NOMO-1 treated with dmso at 0.1 percent for 144 hours (cell line): ENCODE data around the gene FXYD4.
A peak's percentile ranks its signal among the peaks of the same experiment; 100 is the strongest.
"Not testable (repeated sequence)": the region's sequence is repeated elsewhere in the genome, so short reads cannot be mapped to it uniquely, and the experiment has no call there.

Experiments used
- DNase-seq: peaks from one replicate; lab custom pipeline; 2025; ENCODE audit not compliant: unreplicated experiment; lab: John Stamatoyannopoulos, UW

The FXYD4 gene, protein sequence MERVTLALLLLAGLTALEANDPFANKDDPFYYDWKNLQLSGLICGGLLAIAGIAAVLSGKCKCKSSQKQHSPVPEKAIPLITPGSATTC

DNA sequence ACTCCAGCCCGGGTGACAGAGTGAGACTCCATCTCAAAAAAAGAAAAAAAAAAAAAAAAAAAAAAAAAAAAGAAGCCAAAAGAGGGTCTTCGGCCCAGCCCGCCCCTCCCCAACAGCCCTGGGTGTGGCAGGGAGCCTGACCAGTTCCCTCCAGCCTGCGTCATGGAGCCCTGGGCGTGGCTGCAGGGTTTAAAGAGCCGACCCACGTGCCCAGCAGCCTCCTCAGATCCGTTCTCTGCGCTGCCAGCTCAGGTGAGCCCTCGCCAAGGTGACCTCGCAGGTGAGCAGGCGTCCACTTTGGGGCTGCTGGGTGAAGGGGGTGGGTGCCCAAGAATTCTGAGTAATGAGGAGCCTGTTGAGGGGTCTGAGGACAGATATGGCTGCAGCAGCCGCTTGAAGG lies at the start of gene FXYD4:
TSS of gene FXYD4 (plus strand) at position 219 of the 400 bp plus-strand sequence. CDS start 2,111 bp downstream, outside the sequence.
- DNase-seq: no peak

DNA sequence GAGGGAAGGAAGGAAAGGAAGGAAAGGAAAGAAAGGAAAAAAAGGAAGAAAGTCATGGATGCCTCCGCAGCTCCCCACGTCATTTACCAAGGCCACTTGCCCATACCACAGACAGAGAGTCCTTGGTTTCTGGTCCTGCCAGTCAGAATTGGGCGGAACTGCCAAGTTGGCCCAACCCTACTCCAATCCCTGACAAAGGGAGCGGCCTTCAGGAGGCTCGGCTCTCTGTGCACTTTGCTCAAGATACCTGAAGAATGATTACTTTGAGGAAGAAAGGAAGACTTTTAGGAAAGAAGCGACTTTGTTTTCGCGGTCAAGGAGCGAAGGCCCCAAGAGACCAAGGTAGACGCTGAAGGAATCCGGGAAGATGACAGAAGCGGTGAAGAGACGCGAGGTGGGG lies 49.1 kb upstream of the FXYD4 start:
- no peak for DNase-seq

DNA sequence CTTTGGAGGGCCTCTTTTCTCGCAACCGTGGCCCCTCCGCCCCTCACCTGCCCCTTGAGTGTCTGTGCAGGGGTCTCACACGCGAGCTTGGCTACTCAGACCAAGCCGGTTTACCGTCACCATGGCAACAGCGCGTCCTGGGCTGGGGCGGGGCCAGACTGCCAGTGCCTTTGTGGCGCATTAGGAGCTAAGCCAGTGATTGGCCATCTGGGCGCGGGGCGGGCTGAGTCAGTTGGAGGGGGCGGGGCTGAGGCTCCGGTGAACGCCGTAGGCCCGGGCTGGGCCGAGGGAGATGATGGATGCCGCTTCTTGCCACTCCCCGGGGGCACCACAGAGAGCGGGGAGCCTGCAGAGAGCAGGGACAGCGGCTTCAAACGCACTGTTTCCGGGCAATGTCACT lies 48.7 kb upstream of the FXYD4 start:
- no peak for DNase-seq

DNA sequence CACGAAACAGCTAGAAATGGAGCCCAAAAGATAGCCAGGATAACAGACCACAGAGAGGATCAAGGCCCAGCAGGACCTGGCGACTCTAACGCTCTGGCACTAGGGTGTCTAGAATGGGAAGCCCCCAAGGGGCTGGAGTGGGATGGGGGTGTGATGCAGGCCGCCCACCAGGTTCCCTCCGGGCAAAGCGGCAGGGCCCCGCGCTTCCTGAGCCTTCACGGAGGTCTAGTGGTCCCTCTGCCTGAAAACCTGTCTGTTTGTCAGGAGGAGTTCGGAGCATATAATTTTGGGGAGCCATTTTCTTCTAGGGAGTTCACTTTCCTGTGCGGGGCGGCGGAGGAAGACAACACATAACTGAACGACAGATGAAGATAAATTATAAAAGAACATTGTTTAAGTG lies 48.2 kb upstream of the FXYD4 start:
- DNase-seq: no peak

DNA sequence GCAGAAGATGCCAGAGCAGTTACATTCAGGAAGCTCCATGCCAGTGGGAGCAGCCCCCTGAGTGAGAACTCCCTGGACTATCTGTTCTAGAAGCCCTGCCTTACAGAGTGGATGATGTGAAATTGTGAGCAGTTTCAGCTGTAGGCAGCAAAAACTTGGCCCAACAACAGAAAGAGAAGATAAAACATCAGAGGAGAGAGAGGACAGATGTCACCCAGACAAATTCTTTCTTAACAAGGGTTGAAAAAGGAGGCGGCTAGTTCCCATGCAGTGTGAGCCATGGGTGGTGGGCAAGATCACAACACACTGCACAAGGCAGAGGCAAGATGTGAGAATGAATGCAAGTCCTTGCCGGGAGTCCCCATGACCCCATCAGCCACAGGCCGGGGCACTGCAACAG lies 46.6 kb upstream of the FXYD4 start:
- DNase-seq: no peak

DNA sequence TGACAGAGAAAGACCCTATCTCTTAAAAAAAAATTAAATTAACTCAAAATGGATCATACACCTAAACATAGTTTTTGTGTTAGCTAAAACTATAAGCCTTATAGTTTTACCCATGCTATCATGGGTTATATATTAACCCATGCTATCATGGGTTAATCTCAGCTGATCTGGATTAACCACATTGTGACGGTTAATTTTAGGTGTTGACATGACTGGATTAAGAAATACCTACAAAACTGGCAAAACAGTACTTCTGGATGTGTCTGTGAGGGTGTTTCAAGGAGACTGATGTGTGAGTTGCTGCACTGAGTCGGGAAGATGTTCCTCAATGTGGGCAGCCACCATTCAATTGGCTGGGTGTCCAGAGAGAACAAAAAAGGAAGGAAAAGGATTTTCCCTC lies 44.3 kb upstream of the FXYD4 start:
- DNase-seq: peak; percentile 8

DNA sequence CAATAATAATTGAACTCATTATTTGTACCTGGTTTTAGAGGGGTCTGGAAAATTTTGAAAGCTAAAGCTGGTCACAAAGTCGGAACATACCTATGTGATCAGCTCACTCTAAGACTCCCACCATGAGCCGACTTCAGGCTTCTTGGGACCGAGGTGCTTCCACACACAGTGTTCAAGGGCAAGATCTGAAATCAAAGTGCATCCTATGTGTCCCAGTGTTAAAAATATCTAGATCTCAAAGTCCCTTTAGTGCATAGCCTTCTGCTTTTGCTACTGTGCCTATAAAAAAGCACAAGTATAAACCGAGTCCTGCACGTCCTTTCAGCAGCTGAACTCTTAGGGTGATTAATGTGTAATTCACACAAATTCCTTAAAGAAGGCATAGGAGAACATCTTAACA lies 43.5 kb upstream of the FXYD4 start:
- DNase-seq: no peak

DNA sequence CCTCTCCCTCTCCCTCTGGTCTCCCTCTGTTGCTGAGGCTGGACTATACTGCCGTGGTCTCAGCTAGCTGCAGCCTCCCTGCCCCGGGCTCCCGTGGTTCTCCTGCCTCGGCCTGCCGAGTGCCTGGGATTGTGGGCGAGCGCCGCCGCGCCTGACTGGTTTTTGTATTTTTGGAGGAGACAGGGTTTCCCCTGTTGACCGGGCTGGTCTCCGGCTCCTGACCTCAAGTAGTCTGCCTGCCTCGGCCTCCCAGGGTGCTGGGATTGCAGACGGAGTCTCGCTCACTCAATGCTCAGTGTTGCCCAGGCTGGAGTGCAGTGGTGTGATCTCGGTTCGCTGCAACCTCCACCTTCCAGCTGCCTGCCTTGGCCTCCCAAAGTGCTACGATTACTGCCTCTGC lies 42.6 kb upstream of the FXYD4 start:
- not testable (repeated sequence) for DNase-seq

DNA sequence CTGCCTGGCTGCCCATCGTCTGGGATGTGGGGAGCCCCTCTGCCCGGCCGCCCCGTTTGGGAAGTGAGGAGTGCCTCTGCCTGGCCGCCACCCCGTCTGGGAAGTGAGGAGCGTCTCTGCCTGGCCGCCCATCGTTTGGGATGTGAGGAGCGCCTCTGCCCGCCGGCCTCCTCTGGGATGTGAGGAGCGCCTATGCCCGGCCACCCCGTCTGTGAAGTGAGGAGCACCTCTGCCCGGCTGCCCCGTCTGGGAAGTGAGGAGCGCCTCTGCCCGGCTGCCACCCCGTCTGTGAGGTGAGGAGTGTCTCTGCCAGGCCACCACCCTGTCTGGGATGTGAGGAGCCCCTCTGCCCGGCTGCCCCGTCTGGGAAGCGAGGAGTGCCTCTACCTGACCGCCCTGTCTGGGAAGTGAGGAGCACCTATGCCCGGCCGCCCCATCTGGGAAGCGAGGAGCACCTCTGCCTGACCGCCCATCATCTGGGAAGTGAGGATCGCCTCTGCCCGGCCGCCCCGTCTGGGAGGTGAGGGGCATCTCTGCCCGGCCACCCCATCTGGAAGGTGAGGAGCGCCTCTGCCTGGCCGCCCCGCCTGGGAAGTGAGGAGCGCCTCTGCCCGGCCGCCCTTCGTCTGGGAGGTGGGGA lies 42.1 kb upstream of the FXYD4 start:
- DNase-seq: not testable (repeated sequence)

DNA sequence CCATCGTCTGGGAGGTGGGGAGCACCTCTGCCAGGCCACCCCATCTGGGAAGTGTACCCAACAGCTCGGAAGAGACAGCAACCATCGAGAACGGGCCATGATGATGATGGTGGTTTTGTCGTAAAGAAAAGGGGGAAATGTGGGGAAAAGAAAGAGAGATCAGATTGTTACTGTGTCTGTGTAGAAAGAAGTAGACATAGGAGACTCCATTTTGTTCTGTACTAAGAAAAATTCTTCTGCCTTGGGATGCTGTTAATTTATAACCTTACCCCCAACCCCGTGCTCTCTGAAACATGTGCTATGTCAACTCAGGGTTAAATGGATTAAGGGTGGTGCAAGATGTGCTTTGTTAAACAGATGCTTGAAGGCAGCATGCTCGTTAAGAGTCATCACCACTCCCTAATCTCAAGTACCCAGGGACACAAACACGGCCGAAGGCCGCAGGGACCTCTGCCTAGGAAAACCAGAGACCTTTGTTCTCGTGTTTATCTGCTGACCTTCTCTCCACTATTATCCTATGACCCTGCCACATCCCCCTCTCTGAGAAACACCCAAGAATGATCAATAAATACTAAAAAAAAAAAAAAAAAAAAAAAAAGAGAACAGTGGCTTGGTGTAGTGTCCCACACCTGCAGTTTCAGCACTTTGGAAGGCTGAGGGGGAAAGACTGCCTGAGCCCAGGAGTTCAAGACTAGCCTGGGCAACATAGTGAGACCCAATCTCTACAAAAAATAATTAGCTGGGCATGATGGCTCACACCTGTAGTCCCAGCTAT lies 41.2 kb upstream of the FXYD4 start:
- not testable (repeated sequence) for DNase-seq

DNA sequence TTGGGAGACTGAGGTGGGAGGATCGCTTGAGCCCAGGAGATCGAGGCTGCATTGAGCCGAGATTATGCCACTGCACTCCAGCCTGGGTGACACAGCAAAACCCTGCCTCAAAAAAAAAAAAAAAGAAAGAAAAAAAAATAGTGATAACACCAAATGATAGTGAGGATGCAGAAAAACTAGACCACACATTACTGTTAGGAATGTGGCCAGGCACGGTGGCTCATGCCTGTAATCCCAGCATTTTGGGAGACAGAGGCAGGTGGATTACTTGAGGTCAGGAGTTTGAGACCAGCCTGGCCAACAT lies 40.7 kb upstream of the FXYD4 start:
- DNase-seq: not testable (repeated sequence)

DNA sequence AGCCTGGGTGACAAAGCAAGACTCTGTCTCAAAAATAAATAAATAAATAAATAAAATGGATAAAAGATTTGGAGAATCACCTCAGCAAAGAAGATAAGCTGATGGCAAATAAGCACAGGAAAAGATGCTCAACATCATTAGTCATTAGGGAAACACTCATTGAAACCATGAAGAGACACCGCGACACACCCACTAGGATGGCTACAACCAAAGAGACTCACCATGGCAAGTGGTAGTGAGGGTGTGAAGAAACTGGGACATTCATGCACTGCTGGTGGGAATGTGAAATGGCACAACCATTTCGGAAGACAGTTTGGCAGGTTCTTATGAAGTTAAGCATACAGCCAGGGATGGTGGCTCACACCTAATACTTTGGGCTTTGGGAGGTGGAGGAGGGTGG lies 37.8 kb upstream of the FXYD4 start:
- DNase-seq: no peak

DNA sequence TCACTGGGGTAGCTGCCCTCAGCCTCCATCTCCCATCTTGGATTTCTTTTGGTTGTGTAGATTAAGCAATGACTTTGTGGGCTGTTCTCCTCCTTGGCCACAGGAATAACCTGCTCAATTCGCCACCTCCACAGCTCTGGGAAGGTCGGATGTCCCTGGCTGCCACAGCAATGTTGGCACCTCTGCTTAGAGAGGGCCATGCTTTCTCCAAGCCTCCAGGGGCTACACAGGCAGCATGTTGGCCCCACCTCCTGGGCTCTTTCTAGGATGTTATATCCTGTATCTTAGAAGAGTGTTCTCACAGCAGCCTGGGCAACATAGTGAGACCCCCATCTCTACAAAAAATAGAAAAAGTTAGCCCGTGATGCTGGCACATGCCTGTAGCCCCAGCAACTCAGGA lies 35.4 kb upstream of the FXYD4 start:
- no peak for DNase-seq

DNA sequence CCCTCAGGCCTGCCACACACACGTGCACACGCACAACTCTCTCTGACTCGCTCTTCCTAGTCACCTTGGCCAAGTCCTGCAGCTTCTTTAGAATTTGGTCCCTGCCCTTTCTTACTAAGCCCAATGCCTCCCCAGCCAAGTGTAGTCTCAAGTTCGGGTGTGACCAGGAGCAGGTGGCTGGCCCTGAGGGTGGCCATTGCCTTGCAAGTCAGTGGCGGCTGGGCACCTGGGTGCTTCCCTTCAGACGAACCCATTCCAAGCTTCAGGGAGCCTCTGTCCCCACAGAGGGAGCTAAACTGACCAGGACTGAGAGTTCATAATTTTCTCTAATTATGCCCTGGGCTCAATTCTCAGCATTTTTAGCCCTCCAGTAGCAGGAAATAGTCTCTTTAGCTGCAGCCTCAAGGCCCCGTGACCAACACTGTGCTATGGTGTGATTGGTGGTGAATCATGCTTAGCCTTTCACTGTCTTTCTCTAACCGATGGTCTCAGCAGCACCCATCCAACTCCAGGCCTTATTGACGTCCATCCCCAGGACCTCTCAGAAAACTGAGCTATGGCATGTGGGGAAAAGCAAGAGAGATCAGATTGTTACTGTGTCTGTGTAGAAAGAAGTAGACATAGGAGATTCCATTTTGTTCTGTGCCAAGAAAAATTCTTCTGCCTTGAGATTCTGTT lies 34.7 kb upstream of the FXYD4 start:
- DNase-seq: no peak

DNA sequence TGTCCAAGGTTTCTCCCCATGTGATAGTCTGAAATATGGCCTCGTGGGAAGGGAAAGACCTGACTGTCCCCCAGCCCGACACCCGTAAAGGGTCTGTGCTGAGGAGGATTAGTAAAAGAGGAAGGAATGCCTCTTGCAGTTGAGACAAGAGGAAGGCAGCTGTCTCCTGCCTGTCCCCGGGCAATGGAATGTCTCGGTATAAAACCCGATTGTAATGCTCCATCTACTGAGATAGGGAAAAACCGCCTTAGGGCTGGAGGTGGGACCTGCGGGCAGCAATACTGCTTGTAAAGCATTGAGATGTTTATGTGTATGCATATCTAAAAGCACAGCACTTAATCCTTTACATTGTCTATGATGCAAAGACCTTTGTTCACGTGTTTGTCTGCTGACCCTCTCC lies 33.9 kb upstream of the FXYD4 start:
- DNase-seq: not testable (repeated sequence)

DNA sequence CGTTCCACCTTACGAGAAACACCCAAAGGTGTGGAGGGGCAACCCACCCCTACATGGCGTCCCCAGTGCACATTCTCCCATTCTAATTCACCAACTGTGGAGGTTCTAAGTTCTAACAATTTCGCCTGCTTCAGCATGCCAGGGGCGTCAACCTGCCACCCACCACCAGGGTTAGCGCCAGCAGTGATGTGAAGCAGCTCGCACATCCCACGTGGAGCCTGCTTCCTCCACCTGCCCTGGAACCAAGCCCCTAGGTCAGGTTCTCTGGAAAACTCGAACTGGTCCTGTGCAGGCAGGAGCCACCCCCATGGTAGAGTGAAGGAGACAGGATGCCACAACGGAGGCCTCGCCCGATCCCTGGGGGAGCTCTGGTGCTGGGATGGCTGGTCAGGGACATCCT lies 33.3 kb upstream of the FXYD4 start:
- DNase-seq: no peak

DNA sequence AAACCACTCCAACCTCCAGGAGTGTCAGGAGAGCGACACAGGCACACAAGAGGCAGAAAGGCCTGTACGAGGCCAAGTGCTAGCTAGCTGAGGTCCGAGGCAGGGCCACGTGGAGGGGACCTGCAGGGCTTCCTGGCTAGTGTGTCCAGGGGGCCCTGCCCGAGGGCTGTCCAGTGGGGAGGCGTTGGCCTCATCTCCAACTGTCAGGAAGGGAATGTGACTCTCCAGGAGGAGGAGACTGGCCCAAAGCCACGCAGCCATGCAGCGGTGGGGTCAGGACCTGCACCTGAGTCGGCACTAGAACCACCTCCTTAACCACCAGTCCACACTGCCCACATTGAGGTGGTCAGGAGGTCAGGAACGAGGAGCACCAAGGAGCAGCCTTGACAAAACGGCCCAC lies 32.3 kb upstream of the FXYD4 start:
- DNase-seq: no peak

DNA sequence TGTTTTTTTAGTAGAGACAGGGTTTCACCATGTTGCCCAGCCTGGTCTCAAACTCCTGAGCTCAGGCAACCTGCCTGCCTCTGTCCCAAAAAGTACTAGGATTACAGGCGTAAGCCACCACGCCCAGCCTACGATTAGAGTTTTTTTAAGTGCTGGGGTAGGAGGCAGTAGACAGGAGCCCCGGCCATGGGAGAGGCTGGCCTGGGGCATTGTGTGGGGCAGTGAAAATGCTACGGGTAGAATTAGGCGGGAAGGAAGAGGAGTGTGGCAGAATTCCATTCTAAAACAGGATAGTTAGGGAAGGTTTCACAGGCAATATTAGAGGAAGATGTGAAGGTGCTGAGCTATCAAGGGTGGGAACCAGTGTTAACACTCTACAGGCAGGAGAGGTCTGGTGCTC lies 31.3 kb upstream of the FXYD4 start:
- no peak for DNase-seq

DNA sequence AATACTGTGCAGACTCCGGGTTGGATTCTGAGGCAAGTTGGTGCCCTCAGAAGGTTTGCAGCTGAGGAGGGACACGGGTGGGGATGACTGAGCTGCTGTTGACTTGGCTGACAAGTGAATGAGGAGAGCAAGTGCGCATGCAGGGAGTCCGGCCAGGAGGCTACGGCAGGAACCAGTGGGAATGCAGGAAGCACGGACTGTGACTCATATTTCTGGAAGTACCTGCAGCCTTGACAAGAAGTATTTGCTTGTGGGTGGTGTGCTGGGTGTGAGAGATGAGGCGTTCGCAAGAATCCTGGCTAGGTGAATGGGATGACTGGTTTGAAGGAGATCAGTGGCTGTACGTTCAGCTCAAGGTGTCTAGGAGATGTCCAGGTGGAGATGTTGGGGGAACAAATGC lies 30.8 kb upstream of the FXYD4 start:
- DNase-seq: no peak

DNA sequence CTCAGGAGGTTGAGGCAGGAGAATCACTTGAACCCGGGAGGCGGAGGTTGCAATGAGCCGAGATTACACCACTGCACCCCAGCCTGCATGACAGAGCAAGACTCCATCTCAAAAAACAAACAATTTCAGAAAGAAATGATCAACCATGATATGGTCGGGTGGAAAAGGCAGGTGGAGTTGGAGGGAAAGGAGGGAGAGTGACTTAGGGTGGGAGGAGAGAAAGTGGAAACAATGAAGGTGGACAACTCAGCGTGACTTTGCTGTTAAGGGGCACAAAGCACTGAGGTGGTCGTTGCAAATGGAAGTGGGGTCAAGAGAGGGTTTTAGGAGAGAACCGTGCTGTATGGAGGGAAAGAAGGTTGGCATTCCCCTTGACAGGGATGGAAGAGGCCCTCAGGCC lies 30.0 kb upstream of the FXYD4 start:
- no peak for DNase-seq

DNA sequence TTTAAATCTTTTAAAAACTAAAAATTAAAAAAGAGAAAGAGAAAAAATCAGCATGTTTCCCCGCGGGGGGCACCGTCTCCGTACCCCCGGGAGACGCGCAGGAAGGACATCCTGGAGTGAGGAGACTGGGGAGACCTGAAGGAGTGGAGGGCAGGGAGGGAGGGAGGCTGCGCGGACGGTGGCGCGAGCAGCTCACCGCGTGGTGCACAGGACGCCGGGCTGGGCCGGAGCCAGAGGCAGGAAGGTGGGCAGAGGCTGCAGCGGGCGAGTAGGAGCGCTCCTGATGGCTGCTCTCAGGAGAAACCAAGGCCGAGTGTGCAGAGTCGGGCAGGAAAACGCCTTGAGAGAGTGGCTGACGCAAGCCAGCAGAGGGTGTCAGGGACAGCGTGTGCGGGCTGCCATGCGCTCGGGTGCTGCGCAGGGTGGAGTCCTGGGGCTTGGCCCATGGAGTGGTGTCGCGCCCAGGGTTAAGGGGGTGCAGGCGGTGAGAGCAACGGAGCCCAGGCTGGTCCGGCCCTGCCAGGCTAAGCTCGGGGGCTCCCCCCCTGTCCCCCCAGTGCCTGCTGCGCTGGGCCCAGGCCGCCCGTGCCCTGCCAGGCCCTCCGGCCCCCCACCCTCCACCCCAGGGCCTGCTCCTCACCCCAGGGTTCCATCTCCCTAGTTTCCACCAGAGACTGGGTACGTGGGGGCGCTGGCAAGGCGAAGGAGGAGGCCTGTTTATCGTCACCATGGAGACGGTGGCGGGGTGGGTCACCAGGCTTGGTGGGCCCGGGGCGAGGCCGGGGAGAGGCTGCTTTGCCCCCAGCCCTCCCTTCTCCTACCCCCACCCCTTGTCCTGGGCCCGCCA lies 28.9 kb upstream of the FXYD4 start:
- no peak for DNase-seq
